Ovary (tissue), 10 donors: Measurements from ENCODE around the gene CBFB. TPM values are rescaled to one million over a fixed set of nuclear protein-coding genes. Genes with fewer than 3 reads are reported as not detected.

Experiments
- DNase-seq, 5 donors: peaks; one replicate each; pipeline ENCODE4 v3.0.0-alpha.2; 2019 to 2020
- H3K27ac ChIP-seq, 2 donors: fragments of 200-600 bp; one replicate each; pipeline versions ENCODE4 v1.5.1 to v1.8.0; 2019 to 2022
- H3K27me3 ChIP-seq: fragments of 200-600 bp; one replicate; pipeline ENCODE4 v1.8.0; 2022
- H3K36me3 ChIP-seq: fragments of 200-600 bp; sonication (generic); one replicate; pipeline ENCODE4 v1.5.1; 2019
- H3K4me1 ChIP-seq: one replicate; pipeline ENCODE4 v1.8.1; 2013; ENCODE audit warnings: mild to moderate bottlenecking, moderate library complexity; ENCODE audit not compliant: insufficient read depth
- H3K4me3 ChIP-seq: fragments of 200-600 bp; sonication (generic); one replicate; pipeline ENCODE4 v1.5.1; 2017
- H3K9me3 ChIP-seq, 2 donors: fragments of 200-600 bp in 1 of 2; sonication (generic) in 1 of 2; one replicate each; pipeline versions ENCODE4 v1.5.1 to v1.8.1; 2013 to 2019; ENCODE audit warnings: mild to moderate bottlenecking in 1 of 2, moderate library complexity in 1 of 2
- EP300 ChIP-seq: sonication (generic); formaldehyde crosslinking; IDR thresholded peaks from one replicate; pipeline ENCODE4 v1.6.1; 2017; ENCODE audit warnings: antibody characterized with exemption
- POLR2A ChIP-seq: fragments of 450-650 bp; IDR thresholded peaks from one replicate; pipeline ENCODE4 v1.6.1; 2017; ENCODE audit warnings: antibody characterized with exemption, mild to moderate bottlenecking, moderate library complexity
- WGBS, 3 donors: extraction: QIAGEN DNeasy Blood & Tissue Kit in 1 of 3; methylation state at CpG; one replicate each; pipeline versions ENCODE4 v1.1.5 to v1.1.7; 2013 to 2017; 5-methylcytosine and 5-hydroxymethylcytosine counted together
- intact Hi-C, 4 donors: fragments of 100-400 bp; cut with DNase I; formaldehyde crosslinking; loops; one replicate each; pipeline versions ENCODE4 v1.11.0 to v1.15.1; 2022 to 2023
- long read RNA-seq, 3 donors: library from polyadenylated mRNA in 2 of 3; unstranded in 2 of 3; transcript quantifications; one replicate each; pipeline ENCODE4 v2.0.0 and lab custom pipeline, GENCODE V29; 2021 to 2026
- polyA plus RNA-seq, 2 donors: library from polyadenylated mRNA; stranded (reverse); fragments of 200-250 nt in 1 of 2; fragments of 350-450 nt in 1 of 2; fragmentation: Illumina TruSeq in 1 of 2; extraction: RNeasy Lipid Tissue Mini Kit (QIAGEN cat#74804) in 1 of 2; gene quantifications; one replicate each; pipeline ENCODE4 v1.2.3, GENCODE V29; 2013 to 2014
- total RNA-seq, 7 donors: library from RNA; depleted of rRNA in 2 of 7; stranded (reverse); fragments of >200 nt in 2 of 7; fragmentation: NEBNext Ultra II Directional in 3 of 7; extraction: Animal tissue kit (Norgen Biotek cat#: 25700) in 3 of 7; gene quantifications; one replicate each; pipeline versions ENCODE4 v1.1.0 to v1.2.4, GENCODE V29; 2016 to 2023
- TF ChIP-seq, protein P1 (sequence below), 3 donors: fragments of 450-650 bp in 2 of 3; fragments of 200-600 bp in 1 of 3; IDR thresholded peaks; one replicate each; pipeline versions ENCODE4 v1.5.1 to v1.8.0; 2016 to 2022; ENCODE audit warnings: antibody characterized with exemption in 3 of 3, mild to moderate bottlenecking in 1 of 3
- donor health status: DM: no; HTN: no; CAD: no; lungs with moderate emphysema.
- donor health status: DM: no; HTN: no; CAD: no.
- donor health status: Bipolar disorder and iron deficiency.
- donor health status: DM: yes; HTN: yes; CAD: no.
- donor health status: DM: no; HTN: no; CAD: no.
- donor health status: DM: yes; HTN: yes; CAD: no.

The CBFB gene
- total RNA-seq (10 to 100 TPM; 39.9 to 58.3 (median 48.9) TPM), polyA plus RNA-seq (10 to 100 TPM; 19.2 to 23.8 TPM)
- long read RNA-seq, donor 1, transcript CBFB-201 (6 exons, 3,136 nt) = major isoform, 9 of 24 reads
- long read RNA-seq, donor 1, partial matches to known transcripts = 4 of 24 reads
- long read RNA-seq, donor 1, other reads (novel, unspliced or antisense) = 6 of 24 reads
- long read RNA-seq, donor 2, transcript CBFB-202 (6 exons, 2,971 nt) = major isoform, 8 of 14 reads
- long read RNA-seq, donor 2, partial matches to known transcripts = 0 of 14 reads
- long read RNA-seq, donor 2, other reads (novel, unspliced or antisense) = 0 of 14 reads
- long read RNA-seq, donor 3, transcript CBFB-201 (6 exons, 3,136 nt) = major isoform, 57 of 136 reads
- long read RNA-seq, donor 3, transcript CBFB-202 (6 exons, 2,971 nt) = minor isoform, 50 of 136 reads
- long read RNA-seq, donor 3, partial matches to known transcripts = 2 of 136 reads
- long read RNA-seq, donor 3, other reads (novel, unspliced or antisense) = 27 of 136 reads

GRCh38 chr16:67028696-67029253 is at the start of gene CBFB:
Gene CBFB (plus strand): TSS chr16:67029149. CDS start chr16:67029408, 259 bp downstream.
- Histone ChIP-seq H3K36me3 (no peaks in the 10 kb centered on the region), H3K27me3 (no peaks in the 10 kb centered on the region), H3K4me3 (peak within 1 kb of the TSS; percentile 58), H3K4me1 (peaks cover 11% of the 10 kb centered on the region), H3K27ac (peak within 1 kb of the TSS; percentile 87 to 92), H3K9me3 (no peaks in the 10 kb centered on the region)
- WGBS, 3 donors = 1 to 2% (median 1%) methylated on average over 27 to 69 of the region's 69 CpGs
- peak; percentile 75 for TF ChIP-seq POLR2A
- TF ChIP-seq, protein P1, sequence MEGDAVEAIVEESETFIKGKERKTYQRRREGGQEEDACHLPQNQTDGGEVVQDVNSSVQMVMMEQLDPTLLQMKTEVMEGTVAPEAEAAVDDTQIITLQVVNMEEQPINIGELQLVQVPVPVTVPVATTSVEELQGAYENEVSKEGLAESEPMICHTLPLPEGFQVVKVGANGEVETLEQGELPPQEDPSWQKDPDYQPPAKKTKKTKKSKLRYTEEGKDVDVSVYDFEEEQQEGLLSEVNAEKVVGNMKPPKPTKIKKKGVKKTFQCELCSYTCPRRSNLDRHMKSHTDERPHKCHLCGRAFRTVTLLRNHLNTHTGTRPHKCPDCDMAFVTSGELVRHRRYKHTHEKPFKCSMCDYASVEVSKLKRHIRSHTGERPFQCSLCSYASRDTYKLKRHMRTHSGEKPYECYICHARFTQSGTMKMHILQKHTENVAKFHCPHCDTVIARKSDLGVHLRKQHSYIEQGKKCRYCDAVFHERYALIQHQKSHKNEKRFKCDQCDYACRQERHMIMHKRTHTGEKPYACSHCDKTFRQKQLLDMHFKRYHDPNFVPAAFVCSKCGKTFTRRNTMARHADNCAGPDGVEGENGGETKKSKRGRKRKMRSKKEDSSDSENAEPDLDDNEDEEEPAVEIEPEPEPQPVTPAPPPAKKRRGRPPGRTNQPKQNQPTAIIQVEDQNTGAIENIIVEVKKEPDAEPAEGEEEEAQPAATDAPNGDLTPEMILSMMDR (IDR thresholded peaks at IDR 0.05) = no peak
- peak; percentile 90 to 94 (median 92) for DNase-seq
- intact Hi-C loops = no loop called here

GRCh38 chr16:66983033-66983432 is 45.9 kb upstream of the CBFB start:
- TF ChIP-seq POLR2A = no peak
- TF ChIP-seq, protein P1 (IDR thresholded peaks at IDR 0.05) = no peak
- no peak for TF ChIP-seq EP300
- Histone ChIP-seq H3K36me3 (no peaks in the 10 kb centered on the region), H3K4me3 (no peak overlapping the region), H3K9me3 (no peaks in the 10 kb centered on the region), H3K27ac (no peak overlapping the region), H3K27me3 (no peaks in the 10 kb centered on the region), H3K4me1 (no peaks in the 10 kb centered on the region)
- DNase-seq = no peak
- intact Hi-C loops = no loop called here
- WGBS, 3 donors = 94 to 95% (median 95%) methylated on average over 9 of the region's 9 CpGs

DNA sequence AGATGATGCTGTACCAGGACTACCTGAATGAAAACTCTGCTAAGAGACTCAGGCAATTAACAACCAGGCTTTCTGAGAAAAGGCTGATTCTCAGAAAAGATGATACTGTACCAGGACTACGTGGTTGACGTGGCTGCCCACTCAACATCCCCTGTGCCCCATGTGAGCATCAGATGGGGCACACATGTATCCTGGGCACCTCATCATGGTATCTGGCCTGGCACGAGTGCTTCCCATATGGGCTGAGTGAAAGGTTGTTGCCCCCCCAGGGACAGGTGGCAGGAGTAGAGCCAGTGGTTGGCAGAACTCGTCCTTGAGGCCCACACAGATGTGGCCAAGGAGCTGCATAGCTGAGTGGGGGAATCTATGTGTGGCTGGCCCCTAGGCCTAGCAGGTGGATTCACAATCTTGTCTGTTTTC is 44.0 kb upstream of the CBFB start:
- Histone ChIP-seq H3K27me3 (no peaks in the 10 kb centered on the region), H3K27ac (no peak overlapping the region), H3K4me3 (no peak overlapping the region), H3K4me1 (no peaks in the 10 kb centered on the region), H3K9me3 (no peaks in the 10 kb centered on the region), H3K36me3 (no peaks in the 10 kb centered on the region)
- WGBS, 3 donors = 88 to 95% (median 92%) methylated on average over 4 of the region's 4 CpGs
- TF ChIP-seq, protein P1 (IDR thresholded peaks at IDR 0.05) = no peak
- TF ChIP-seq EP300 = no peak
- no peak for TF ChIP-seq POLR2A
- no peak for DNase-seq
- intact Hi-C loops = no loop called here

GRCh38 chr16:66986559-66986958 is 42.4 kb upstream of the CBFB start:
- no peaks in the 10 kb centered on the region for H3K27me3 ChIP-seq
- WGBS, 3 donors = 71 to 88% (median 86%) methylated on average over 6 of the region's 6 CpGs
- no peaks in the 10 kb centered on the region for H3K36me3 ChIP-seq

More at GRCh38 chr16:66986559-66986958, 42.4 kb upstream of the CBFB start:
- Histone ChIP-seq H3K4me1 (no peaks in the 10 kb centered on the region), H3K9me3 (no peaks in the 10 kb centered on the region), H3K27ac (no peak overlapping the region), H3K4me3 (no peak overlapping the region)
- intact Hi-C loops = no loop called here
- no peak for DNase-seq
- TF ChIP-seq POLR2A = no peak
- no peak for TF ChIP-seq EP300
- TF ChIP-seq, protein P1 (IDR thresholded peaks at IDR 0.05) = no peak
